ENCODE data around the gene RNF113B.

- TF ChIP-seq POLR2A (IDR thresholded peaks at IDR 0.05; ENCODE audit: extremely low read depth, insufficient read length): no peak
- TF ChIP-seq CTCF (IDR thresholded peaks at IDR 0.05; ENCODE audit: low read depth, low read length): no peak
- TF ChIP-seq MAX (IDR thresholded peaks at IDR 0.05; ENCODE audit: low read depth, low read length): no peak
Observed at GRCh38 chr13:98172590-98173422, 4.3 kb downstream of the RNF113B start.
